Type B pancreatic cell (in vitro differentiated cells): Measurements from ENCODE around the gene DLGAP4. TPM values are rescaled to one million over a fixed set of nuclear protein-coding genes. Genes with fewer than 3 reads are reported as not detected.

Source experiments
- DNase-seq: peaks from one replicate; pipeline ENCODE4 v3.0.0; 2021; ENCODE audit warnings: mixed read lengths; ENCODE audit not compliant: unreplicated experiment; ENCODE audit errors: extremely low spot score
- H3K27ac Mint-ChIP-seq: 2 replicates; pipeline ENCODE4 v1.8.0; 2021; ENCODE audit warnings: mild to moderate bottlenecking, mixed read lengths
- H3K27me3 Mint-ChIP-seq: 2 replicates; pipeline ENCODE4 v1.8.0; 2021; ENCODE audit warnings: mixed read lengths
- H3K36me3 Mint-ChIP-seq: 2 replicates; pipeline ENCODE4 v1.8.0; 2021; ENCODE audit warnings: mixed read lengths
- H3K4me1 Mint-ChIP-seq: one replicate; pipeline ENCODE4 v1.8.0; 2021; ENCODE audit warnings: mixed read lengths; ENCODE audit not compliant: unreplicated experiment
- H3K4me3 Mint-ChIP-seq: 2 replicates; pipeline ENCODE4 v1.8.0; 2021; ENCODE audit warnings: mild to moderate bottlenecking, mixed read lengths
- H3K9me3 Mint-ChIP-seq: 2 replicates; pipeline ENCODE4 v1.8.0; 2021; ENCODE audit warnings: mixed read lengths
- total RNA-seq: library from RNA; stranded (reverse); gene quantifications from 2 replicates; pipeline ENCODE4 v1.2.1, GENCODE V29; 2021; ENCODE audit warnings: low replicate concordance
- TF ChIP-seq, protein P1 (sequence below): fragments of 200-600 bp; sonication (generic); conservative IDR thresholded peaks from 2 replicates; pipeline ENCODE4 v1.5.0; 2021; ENCODE audit warnings: antibody characterized with exemption, mild to moderate bottlenecking

DLGAP4 gene
- total RNA-seq, 1 donor from 2014 or later = 78.0 TPM

DNA sequence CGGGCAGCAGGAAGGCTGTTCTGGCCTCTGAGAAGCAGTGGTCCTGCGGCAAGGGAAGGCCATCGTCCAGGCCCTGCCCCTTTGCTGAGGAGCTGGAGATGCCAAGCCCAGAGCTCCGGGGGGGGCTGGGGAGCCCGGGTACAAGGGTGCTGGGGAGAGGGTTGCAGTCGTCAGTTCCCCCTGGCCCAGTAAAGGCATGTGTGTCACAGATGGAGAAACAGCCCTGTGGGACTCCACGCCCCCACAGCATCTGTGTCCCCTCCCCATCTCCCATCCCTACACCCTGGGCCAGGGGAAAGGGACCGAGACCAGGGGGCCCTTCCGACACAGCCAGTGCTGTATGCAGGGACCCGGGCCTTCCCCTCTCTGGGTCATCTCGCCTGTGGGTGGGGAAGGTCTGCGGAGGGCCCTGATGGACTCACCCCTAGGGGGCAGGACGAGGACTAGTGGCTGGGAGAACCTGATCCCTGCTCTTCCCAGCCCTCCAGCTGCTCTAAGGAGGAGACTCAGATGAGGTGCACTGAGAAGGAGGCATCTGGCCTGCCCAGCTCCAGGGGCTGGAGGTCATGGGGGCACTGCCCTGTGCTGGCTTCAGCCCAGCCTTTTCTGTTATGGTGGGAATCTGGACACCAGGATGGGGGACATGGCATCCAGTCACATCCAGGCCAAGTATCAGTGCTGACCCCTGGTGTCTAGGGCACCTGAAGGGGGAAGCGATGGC lies 235.8 kb downstream of the DLGAP4 start:
- Mint-ChIP-seq H3K4me1 (peaks cover 15% of the 10 kb centered on the region), H3K4me3 (peak overlapping the region; percentile 72), H3K9me3 (no peaks in the 10 kb centered on the region), H3K36me3 (no peaks in the 10 kb centered on the region), H3K27ac (no peak overlapping the region), H3K27me3 (no peaks in the 10 kb centered on the region)
- no peak for DNase-seq
- TF ChIP-seq, protein P1, sequence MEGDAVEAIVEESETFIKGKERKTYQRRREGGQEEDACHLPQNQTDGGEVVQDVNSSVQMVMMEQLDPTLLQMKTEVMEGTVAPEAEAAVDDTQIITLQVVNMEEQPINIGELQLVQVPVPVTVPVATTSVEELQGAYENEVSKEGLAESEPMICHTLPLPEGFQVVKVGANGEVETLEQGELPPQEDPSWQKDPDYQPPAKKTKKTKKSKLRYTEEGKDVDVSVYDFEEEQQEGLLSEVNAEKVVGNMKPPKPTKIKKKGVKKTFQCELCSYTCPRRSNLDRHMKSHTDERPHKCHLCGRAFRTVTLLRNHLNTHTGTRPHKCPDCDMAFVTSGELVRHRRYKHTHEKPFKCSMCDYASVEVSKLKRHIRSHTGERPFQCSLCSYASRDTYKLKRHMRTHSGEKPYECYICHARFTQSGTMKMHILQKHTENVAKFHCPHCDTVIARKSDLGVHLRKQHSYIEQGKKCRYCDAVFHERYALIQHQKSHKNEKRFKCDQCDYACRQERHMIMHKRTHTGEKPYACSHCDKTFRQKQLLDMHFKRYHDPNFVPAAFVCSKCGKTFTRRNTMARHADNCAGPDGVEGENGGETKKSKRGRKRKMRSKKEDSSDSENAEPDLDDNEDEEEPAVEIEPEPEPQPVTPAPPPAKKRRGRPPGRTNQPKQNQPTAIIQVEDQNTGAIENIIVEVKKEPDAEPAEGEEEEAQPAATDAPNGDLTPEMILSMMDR = peak; percentile 71

DNA sequence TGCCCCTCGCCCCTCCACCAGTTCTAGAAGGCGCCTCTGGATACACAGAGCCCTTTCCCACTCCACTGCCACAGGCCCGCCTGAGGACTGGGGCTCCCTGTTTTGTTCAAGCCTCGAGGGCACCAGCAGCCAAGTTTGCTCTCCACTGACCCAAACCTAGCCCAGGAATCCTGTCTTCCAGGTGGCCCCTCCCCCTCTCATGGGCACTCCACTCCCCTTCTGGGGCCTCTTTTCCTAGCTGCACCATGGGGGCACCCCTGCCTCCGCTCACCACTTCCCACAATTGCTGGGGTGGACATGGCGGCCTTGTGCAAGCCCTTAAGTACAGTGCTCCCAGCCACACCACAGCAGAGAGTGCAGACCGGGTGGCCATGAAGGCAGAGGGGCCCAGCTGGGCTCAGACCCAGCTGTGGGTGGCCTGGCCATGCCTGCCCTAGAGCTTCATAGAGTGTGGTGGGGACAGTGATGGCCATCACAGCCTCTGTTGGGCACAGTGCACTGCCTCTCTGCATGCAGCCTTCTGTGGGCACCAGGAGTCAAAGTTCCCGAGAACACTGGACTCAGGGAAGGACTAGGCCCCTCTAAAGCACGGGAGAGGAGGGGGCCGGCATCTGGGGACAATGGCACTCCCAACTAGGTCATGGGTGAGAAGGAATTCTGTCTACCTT lies 236.5 kb downstream of the DLGAP4 start:
- Mint-ChIP-seq H3K36me3 (no peaks in the 10 kb centered on the region), H3K4me3 (no peak overlapping the region), H3K27me3 (no peaks in the 10 kb centered on the region), H3K27ac (peak overlapping the region; percentile 46), H3K9me3 (no peaks in the 10 kb centered on the region), H3K4me1 (peaks cover 15% of the 10 kb centered on the region)
- TF ChIP-seq, protein P1 = no peak
- DNase-seq = no peak

DNA sequence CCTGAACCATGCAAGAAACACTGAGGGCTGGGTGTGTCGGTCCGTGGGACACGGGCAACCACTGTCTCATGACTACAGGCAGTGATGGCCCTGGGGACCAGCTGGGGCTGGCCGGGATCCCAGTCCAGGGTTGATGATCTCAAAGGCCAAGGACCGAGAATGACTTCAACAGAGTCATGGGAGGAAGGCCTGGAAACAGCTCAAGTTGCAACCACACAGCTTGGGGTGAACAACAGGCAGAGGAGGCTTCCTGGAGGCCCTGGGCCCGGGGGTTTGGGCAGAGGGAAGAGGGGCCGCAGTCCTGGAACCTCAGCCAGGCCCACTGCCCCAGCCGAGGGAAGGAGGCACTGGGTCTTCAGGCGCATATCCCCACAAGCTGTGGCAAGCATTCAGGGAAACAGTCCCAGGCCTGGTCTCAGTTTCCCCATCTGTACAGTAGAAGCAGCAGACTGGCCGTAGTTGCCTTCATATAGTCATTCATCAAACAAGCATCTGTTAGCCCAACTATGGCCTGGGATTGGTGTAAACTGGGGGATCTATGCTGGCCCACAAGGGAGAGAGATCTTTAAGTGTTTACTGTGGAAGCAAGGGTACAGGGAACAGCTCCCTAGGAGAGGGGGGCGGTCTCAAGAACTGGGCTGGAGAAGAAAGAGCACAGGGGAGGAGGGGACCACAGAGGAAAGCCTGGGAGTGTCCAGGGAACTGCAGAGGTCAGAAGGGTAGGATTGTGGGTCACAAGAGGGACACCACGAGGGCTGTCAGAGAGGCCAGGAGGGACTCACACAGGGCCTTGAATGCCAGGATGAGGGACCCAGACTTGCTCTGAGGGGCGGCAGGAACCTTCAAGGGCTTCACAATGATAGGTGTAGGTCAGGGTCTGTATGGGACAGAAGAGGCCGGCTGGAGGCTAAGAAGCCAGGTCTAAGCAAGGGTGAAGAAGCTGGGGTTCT lies 237.3 kb downstream of the DLGAP4 start:
- no peaks in the 10 kb centered on the region for H3K27me3 Mint-ChIP-seq
- no peak for DNase-seq
- H3K27ac Mint-ChIP-seq = peak overlapping the region; percentile 46
- H3K4me1 Mint-ChIP-seq = peaks cover 15% of the 10 kb centered on the region
- TF ChIP-seq, protein P1 = no peak
- no peak overlapping the region for H3K4me3 Mint-ChIP-seq
- H3K9me3 Mint-ChIP-seq = no peaks in the 10 kb centered on the region
- H3K36me3 Mint-ChIP-seq = no peaks in the 10 kb centered on the region

DNA sequence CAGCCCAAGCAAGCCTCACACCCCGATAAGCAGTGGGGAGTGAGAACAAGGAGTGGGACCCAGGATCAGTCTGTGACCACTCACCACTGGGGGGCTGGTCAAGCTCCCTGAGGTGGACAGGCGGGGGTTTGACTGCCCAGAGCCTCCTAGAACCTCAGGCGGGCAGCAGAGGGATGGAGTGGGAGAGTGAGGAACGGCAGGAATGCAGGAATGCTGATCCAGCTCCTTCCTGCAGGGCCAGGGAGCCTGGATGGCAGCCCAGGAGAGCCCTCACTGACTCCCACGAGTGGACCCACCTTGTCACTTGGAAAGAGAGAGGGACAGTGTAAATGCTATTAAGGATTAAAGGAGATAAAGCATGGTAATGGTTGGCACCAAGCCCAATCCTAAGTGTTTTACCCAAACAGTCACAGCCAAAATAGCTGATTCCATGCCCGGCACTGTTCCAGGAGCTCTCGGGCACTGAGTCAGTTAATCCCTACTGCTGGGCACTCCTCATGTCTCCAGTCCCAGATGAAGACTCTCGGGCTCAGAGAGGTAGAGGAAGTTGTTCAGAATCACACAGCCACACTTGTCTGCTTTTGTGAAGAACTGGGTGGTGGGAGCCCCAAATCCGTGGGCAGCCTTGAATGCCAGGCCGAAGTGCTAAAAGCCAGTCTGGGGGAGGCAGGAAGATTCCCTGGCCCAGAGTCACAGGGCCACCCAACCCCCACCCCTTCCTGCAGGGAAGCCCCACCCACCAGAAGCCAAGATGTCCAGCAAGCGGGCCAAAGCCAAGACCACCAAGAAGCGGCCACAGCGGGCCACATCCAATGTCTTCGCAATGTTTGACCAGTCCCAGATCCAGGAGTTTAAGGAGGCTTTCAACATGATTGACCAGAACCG lies 238.2 kb downstream of the DLGAP4 start:
- DNase-seq = no peak
- Mint-ChIP-seq H3K9me3 (no peaks in the 10 kb centered on the region), H3K36me3 (no peaks in the 10 kb centered on the region), H3K4me3 (no peak overlapping the region), H3K27ac (no peak overlapping the region), H3K27me3 (no peaks in the 10 kb centered on the region), H3K4me1 (peaks cover 12% of the 10 kb centered on the region)
- TF ChIP-seq, protein P1 = no peak
